NT2/D1 (cell line): ENCODE measurements around the gene TRIM61.
"Not testable (repeated sequence)": the region's sequence is repeated elsewhere in the genome, so short reads cannot be mapped to it uniquely, and the experiment has no call there.

Source experiments
- SUZ12 ChIP-seq: IDR thresholded peaks from 2 replicates; pipeline ENCODE4 v1.6.1; 2011; ENCODE audit not compliant: insufficient read length, insufficient read depth; ENCODE audit errors: extremely low read depth
- YY1 ChIP-seq: IDR thresholded peaks from 2 replicates; pipeline ENCODE4 v1.6.1; 2011; ENCODE audit not compliant: insufficient read length, insufficient read depth
- ZNF274 ChIP-seq: IDR thresholded peaks from 2 replicates; pipeline ENCODE4 v1.6.1; 2011; ENCODE audit warnings: mild to moderate bottlenecking, low read depth, low read length

DNA sequence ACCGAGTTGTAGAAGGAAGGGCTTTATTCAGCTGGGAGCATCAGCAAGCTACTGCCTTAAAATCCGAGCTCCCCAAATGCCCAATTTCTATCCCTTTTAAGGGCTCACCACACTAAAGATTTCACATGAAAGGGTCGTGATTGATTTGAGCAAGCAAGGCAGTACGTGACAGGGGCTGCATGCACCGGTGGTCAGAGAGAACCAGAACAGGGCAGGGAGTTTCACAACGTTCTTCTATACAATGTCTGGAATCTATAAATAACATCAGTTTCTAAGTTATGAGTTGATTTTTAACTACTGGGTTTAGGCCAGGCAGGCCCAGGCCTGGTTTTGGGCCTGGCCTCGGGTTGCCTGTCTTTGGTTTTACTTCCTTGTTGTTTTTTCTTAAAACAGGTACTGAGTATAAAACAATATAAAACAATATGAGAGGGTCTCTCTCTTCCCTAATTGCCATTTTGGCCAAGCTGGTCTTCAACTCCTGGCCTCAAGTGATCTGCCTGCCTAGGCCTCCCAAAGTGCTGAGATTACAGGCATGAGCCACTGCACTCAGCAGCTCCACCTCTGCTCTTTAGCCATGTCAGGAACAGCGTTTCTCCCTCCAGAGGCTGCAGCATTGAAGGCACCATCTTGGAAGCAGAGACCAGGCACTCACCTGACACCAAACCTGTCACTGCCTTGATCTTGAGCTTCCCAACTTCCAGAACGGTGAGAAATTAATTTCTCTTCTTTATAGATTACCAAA, 41.4 kb downstream of the TRIM61 start:
- not testable (repeated sequence) for TF ChIP-seq YY1, SUZ12, ZNF274
